GM12878 (cell line): Measurements from ENCODE around the gene PRG3. TPM values are rescaled to one million over a fixed set of nuclear protein-coding genes. Genes with fewer than 3 reads are reported as not detected.

Source experiments
- ATAC-seq: fragments of 200-7000 bp; cut with Tn5 transposase; 3 replicates; pipeline ENCODE4 v1.9.1; 2020; ENCODE audit warnings: mild to moderate bottlenecking, moderate library complexity
- BruUV-seq: library from RNA; stranded (reverse); fragments of 400-500 nt; replicated peaks from 2 replicates; lab custom pipeline; 2021; lab: Mats Ljungman, UMichigan
- CTCF ChIA-PET: fragments of 300-600 bp; sonication (Branson Sonifier 250); formaldehyde crosslinking; extraction: SDS; loops from one replicate; lab custom pipeline; 2021; ENCODE audit warnings: inconsistent platforms; lab: Yijun Ruan, JAX
- POLR2A ChIA-PET: fragments of 350-600 bp; formaldehyde crosslinking; extraction: SDS; loops from one replicate; lab custom pipeline; 2021; ENCODE audit warnings: inconsistent platforms; lab: Charles Lee
- RAD21 ChIA-PET: fragments of 300-600 bp; sonication (Branson Sonifier 250); formaldehyde crosslinking; loops from one replicate; lab custom pipeline; 2023; ENCODE audit warnings: antibody characterized with exemption; ENCODE audit not compliant: unreplicated experiment; lab: Charles Lee
- SMC1A ChIA-PET: fragments of 300-600 bp; sonication (Branson Sonifier 250); formaldehyde crosslinking; loops from one replicate; lab custom pipeline; 2023; ENCODE audit not compliant: unreplicated experiment, uncharacterized antibody; lab: Charles Lee
- DNase-seq: peaks from one replicate; pipeline ENCODE4 v3.0.0-alpha.2; 2011; ENCODE audit warnings: low read depth, low spot score
- FAIRE-seq: peaks from 3 replicates; lab custom pipeline; 2011; peaks lifted over from hg19 to GRCh38; lab: Jason Lieb, UNC
- H2AFZ ChIP-seq: 2 replicates; pipeline ENCODE4 v1.6.0; 2011; ENCODE audit warnings: low read depth, low read length, control low read depth; ENCODE audit not compliant: control insufficient read depth
- H3K27ac ChIP-seq: 2 replicates; pipeline ENCODE4 v1.5.1; 2011; ENCODE audit warnings: control low read depth; ENCODE audit not compliant: control insufficient read depth, insufficient read depth
- H3K27me3 ChIP-seq, 2 experiments: replicated peaks in 1 of 2; 2 replicates each; pipeline versions ENCODE4 v1.6.0 to v1.6.1; 2011; ENCODE audit warnings: low read length in 1 of 2; ENCODE audit not compliant: control insufficient read depth in 2 of 2, insufficient read depth in 2 of 2
- H3K36me3 ChIP-seq, 2 experiments: 2 replicates each; pipeline ENCODE4 v1.5.1; 2011; ENCODE audit warnings: low read length in 1 of 2; ENCODE audit not compliant: control insufficient read depth in 2 of 2, insufficient read depth in 2 of 2
- H3K4me1 ChIP-seq: 2 replicates; pipeline ENCODE4 v1.6.1; 2011; ENCODE audit warnings: mild to moderate bottlenecking, low read length, moderate library complexity, mixed read lengths; ENCODE audit not compliant: control insufficient read depth, insufficient read depth
- H3K4me2 ChIP-seq: 2 replicates; pipeline ENCODE4 v1.6.0; 2011; ENCODE audit warnings: control low read depth; ENCODE audit not compliant: control insufficient read depth, insufficient read depth
- H3K4me3 ChIP-seq: fragments of 200-600 bp; sonication (generic); 2 replicates; pipeline ENCODE4 v1.5.1; 2016
- H3K79me2 ChIP-seq: 2 replicates; pipeline ENCODE4 v1.6.0; 2011; ENCODE audit warnings: low read length; ENCODE audit not compliant: control insufficient read depth, insufficient read depth
- H3K9ac ChIP-seq: 2 replicates; pipeline ENCODE4 v1.8.0; 2011; ENCODE audit warnings: low read length, control low read depth, mixed read lengths; ENCODE audit not compliant: control insufficient read depth, insufficient read depth
- H3K9me3 ChIP-seq: replicated peaks from 3 replicates; pipeline ENCODE4 v1.5.1; 2011; ENCODE audit warnings: mild to moderate bottlenecking, low read length; ENCODE audit not compliant: control insufficient read depth, insufficient read depth
- H4K20me1 ChIP-seq: 2 replicates; pipeline ENCODE4 v1.6.0; 2011; ENCODE audit not compliant: control insufficient read depth, insufficient read depth
- CBFB ChIP-seq: IDR thresholded peaks from 2 replicates; pipeline ENCODE4 v1.6.1; 2016; ENCODE audit warnings: antibody characterized with exemption, low read depth
- E2F4 ChIP-seq: IDR thresholded peaks from 2 replicates; pipeline ENCODE4 v1.6.1; 2012; ENCODE audit warnings: low read depth, low read length, improper control_type of control experiment
- E4F1 ChIP-seq: fragments of 450-650 bp; IDR thresholded peaks from 2 replicates; pipeline ENCODE4 v1.6.1; 2018; ENCODE audit warnings: borderline replicate concordance, mild to moderate bottlenecking; ENCODE audit not compliant: partially characterized antibody
- GABPA ChIP-seq: IDR thresholded peaks from 2 replicates; pipeline ENCODE4 v1.6.1; 2014; ENCODE audit warnings: antibody characterized with exemption, low read depth, mild to moderate bottlenecking, inconsistent platforms
- HCFC1 ChIP-seq: fragments of 150-350 bp; IDR thresholded peaks from 2 replicates; pipeline ENCODE4 v1.6.1; 2014; ENCODE audit warnings: low read length
- IRF3 ChIP-seq: fragments of 450-650 bp; IDR thresholded peaks from 2 replicates; pipeline ENCODE4 v1.6.1; 2014; ENCODE audit warnings: mild to moderate bottlenecking
- MEF2B ChIP-seq: fragments of 450-650 bp; IDR thresholded peaks from 2 replicates; pipeline ENCODE4 v1.6.1; 2018; ENCODE audit warnings: mild to moderate bottlenecking, moderate library complexity; ENCODE audit not compliant: partially characterized antibody, poor library complexity, severe bottlenecking
- NR2C1 ChIP-seq: fragments of 450-650 bp; IDR thresholded peaks from 2 replicates; pipeline ENCODE4 v1.6.1; 2017; ENCODE audit warnings: antibody characterized with exemption, mild to moderate bottlenecking, moderate library complexity
- POLR2AphosphoS5 ChIP-seq: IDR thresholded peaks from 2 replicates; pipeline ENCODE4 v1.6.1; 2011; ENCODE audit warnings: mild to moderate bottlenecking, low read length, inconsistent platforms
- POU2F2 ChIP-seq: IDR thresholded peaks from 3 replicates; pipeline ENCODE4 v1.6.1; 2011; ENCODE audit warnings: low read depth, mild to moderate bottlenecking, low read length, borderline replicate concordance
- SMARCA5 ChIP-seq: fragments of 450-650 bp; IDR thresholded peaks from 2 replicates; pipeline ENCODE4 v1.6.1; 2017; ENCODE audit warnings: mild to moderate bottlenecking
- SREBF2 ChIP-seq: IDR thresholded peaks from 2 replicates; pipeline ENCODE4 v1.6.1; 2012; ENCODE audit warnings: mild to moderate bottlenecking, low read length
- TARDBP ChIP-seq: IDR thresholded peaks from 2 replicates; pipeline ENCODE4 v1.6.1; 2016; ENCODE audit warnings: borderline replicate concordance
- ZBED1 ChIP-seq: IDR thresholded peaks from 2 replicates; pipeline ENCODE4 v1.6.1; 2016; ENCODE audit warnings: borderline replicate concordance
- ZNF24 ChIP-seq: fragments of 450-650 bp; IDR thresholded peaks from 2 replicates; pipeline ENCODE4 v1.6.1; 2017; ENCODE audit warnings: antibody characterized with exemption, mild to moderate bottlenecking
- WGBS: methylation state at CpG from one replicate; pipeline ENCODE4 v1.1.6; 2016; ENCODE audit warnings: low lambda C conversion rate; ENCODE audit not compliant: insufficient replicate concordance, insufficient coverage; ENCODE audit errors: missing lambda C conversion rate; 5-methylcytosine and 5-hydroxymethylcytosine counted together
- in situ Hi-C: fragments of 300-500 bp; cut with MboI; formaldehyde crosslinking; loops from 9 replicates; pipeline ENCODE4 v1.14.3; 2018; ENCODE audit warnings: mixed read lengths
- intact Hi-C: fragments of 100-400 bp; cut with micrococcal nuclease; formaldehyde crosslinking; loops from one replicate; pipeline ENCODE4 v1.14.2; 2022; ENCODE audit not compliant: unreplicated experiment
- polyA plus RNA-seq, 11 experiments: library from polyadenylated mRNA; depleted of rRNA in 4 of 11; unstranded in 6 of 11; stranded (reverse) in 5 of 11; fragments of >200 nt; fragmentation: Nextera tagmentation in 4 of 11; fragmentation: Illumina TruSeq in 1 of 11; extraction: Ambion mirVana in 4 of 11; extraction: Trizol in 1 of 11; gene quantifications; 1 replicate in 1 of 11; 2 replicates in 10 of 11; pipeline versions ENCODE4 v1.2.1 to v1.2.3, GENCODE V29; 2011 to 2016; ENCODE audit warnings: inconsistent platforms in 2 of 11, missing spikeins in 2 of 11, low read depth in 1 of 11
- total RNA-seq, 4 experiments: library from RNA; depleted of rRNA in 3 of 4; stranded (reverse); fragments of >200 nt in 3 of 4; fragmentation: Illumina TruSeq in 1 of 4; extraction: Trizol in 1 of 4; gene quantifications; 2 replicates each; pipeline versions ENCODE4 v1.2.1 to v1.2.3, GENCODE V29; 2013 to 2021

PRG3 gene
- total and polyA plus RNA-seq, 10 of the 15 experiments (the other 5 are each of a cell fraction or from before 2014, with no cell fraction given): not detected

- Histone ChIP-seq H3K36me3 (no peaks in the 10 kb centered on the region), H4K20me1 (no peaks in the 10 kb centered on the region), H3K27me3 (no peaks in the 10 kb centered on the region), H3K9ac (no peak overlapping the region), H3K4me1 (no peaks in the 10 kb centered on the region), H3K79me2 (no peaks in the 10 kb centered on the region), H3K27ac (no peak overlapping the region), H3K4me3 (no peak overlapping the region), H3K4me2 (no peak overlapping the region), H2AFZ (no peak overlapping the region), H3K9me3 (no peaks in the 10 kb centered on the region)
- TF ChIP-seq ZNF24 (no peak), HCFC1 (no peak), CBFB (no peak), POU2F2 (no peak), NR2C1 (no peak), ZBED1 (no peak), MEF2B (no peak), POLR2AphosphoS5 (no peak), E4F1 (no peak), SMARCA5 (no peak), GABPA (no peak), SREBF2 (no peak), E2F4 (no peak), IRF3 (no peak), TARDBP (no peak)
- RAD21 ChIA-PET: interaction anchor here (0.6 kb wide), 1 partner anchor 21 kb away, joined by 5 read pairs; no protein-coding TSS in a partner anchor
- DNase-seq: no peak
- in situ Hi-C loops (no loop called here), intact Hi-C loops (no loop called here)
- no peak for FAIRE-seq
- 53% methylated on average over 2 of the region's 2 CpGs for WGBS
- CTCF ChIA-PET: no interaction called here
- ATAC-seq: no peak
- SMC1A ChIA-PET: no interaction called here
- BruUV-seq: no TSS peak
- POLR2A ChIA-PET: no interaction called here
Measured at GRCh38 chr11:57391539-57391938, 10.6 kb upstream of the PRG3 start.
